Epithelial cell of prostate (primary cell): ENCODE results near the gene THBD.

Experiments used
- DNase-seq: peaks from one replicate; pipeline ENCODE4 v3.0.0-alpha.2; 2011; ENCODE audit warnings: low read depth, low spot score
- H3K27ac ChIP-seq: fragments of 450-650 bp; 2 replicates; pipeline ENCODE4 v1.5.1; 2017; ENCODE audit warnings: mild to moderate bottlenecking

THBD gene

GRCh38 chr20:23049201-23050075 is at the start of gene THBD:
THBD (minus strand) TSS chr20:23049672; CDS start chr20:23049504, 168 bp downstream.
- peak within 1 kb of the TSS; percentile 87 for H3K27ac ChIP-seq
- no peak for DNase-seq

DNA sequence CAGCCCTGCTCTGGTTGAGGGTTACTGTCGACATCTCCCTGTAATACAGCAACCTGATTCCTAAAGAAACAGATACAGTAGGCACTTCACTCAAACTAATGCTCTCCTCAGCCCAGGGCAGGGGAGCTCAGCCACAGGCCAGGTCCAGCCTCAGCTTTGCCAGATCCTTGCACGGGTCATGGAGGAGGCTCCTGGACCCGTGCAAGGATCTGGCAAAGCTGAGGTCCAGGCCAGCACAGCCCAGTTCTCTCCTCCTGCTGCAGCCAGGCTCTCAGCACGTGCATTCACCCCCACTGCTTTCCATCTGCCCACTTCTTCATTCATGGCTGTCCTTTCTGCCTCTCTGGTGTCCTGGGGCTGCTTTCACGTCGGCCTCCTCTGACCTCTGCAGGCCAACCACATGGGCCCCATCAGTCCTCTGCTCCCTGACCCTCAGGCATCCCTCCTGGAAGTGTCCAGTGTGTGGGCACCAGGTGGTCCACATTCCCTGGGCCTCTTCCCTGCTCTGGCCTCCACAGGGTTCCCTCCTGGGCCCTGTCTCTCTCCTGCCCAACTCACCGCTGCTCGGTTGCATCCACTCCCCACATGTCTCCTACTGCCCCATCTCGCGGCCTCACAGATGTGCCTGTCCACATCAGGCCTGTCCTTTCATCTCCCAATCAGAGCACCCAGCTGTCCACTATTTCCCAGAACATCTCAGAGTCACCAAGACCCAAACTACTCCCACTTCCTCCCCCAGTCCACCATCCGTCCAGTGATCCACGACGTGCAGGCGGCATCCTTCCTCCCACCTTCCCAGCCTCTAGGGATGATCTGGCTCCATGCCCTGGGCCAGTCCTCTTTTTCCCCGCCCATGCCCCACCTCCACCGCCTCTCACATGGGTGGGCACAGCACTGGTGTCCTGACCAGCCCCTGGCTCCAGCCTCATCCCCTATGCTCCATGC is 48.4 kb upstream of the THBD start:
- DNase-seq, result no peak
- H3K27ac ChIP-seq, result peak overlapping the region; percentile 85

- H3K27ac ChIP-seq, result peak overlapping the region; percentile 85
Observed at GRCh38 chr20:23096986-23097520, 47.6 kb upstream of the THBD start.

DNA sequence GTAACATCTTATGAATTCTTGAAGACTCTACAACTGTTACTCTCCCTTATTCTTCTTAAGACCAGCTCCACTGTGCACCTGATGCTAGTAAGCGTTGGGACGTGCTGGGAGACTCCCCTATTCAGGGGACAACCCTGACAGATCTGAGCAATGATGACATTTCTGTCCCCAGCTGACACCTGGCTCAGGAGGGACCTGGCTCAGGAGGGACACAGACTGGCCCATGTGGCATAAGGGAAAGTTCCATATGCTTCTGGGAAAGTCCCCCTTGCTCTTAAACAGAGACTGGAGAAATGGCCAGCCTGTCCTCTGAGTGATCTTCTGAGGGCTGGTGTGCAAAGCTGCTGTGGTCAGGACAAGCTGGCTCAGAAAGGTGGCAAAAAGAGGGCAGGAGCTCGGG is 46.6 kb upstream of the THBD start:
- no peak for DNase-seq
- peak overlapping the region; percentile 85 for H3K27ac ChIP-seq

More at GRCh38 chr20:23096986-23097520, 47.6 kb upstream of the THBD start:
- peak; percentile 95 for DNase-seq

DNA sequence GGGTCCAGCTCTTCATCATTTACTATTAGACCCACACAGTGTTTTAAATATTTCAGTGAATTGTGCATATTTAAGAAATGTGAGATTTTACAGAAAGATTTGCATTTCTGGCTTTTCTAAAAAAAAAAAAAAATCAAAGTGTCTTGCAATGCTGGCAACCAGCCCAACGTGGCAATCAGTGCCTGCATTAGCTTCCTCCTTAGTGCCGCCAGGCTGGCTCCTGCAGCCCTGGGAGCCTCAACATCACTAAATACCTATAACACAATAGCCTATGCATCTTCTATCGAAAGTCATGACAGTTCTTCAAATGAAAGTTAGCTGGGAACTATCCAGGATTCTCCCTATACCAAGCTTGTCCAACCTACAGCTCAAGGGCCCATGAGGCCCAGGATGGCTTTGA is 46.0 kb upstream of the THBD start:
- peak overlapping the region; percentile 85 for H3K27ac ChIP-seq
- DNase-seq, result no peak

DNA sequence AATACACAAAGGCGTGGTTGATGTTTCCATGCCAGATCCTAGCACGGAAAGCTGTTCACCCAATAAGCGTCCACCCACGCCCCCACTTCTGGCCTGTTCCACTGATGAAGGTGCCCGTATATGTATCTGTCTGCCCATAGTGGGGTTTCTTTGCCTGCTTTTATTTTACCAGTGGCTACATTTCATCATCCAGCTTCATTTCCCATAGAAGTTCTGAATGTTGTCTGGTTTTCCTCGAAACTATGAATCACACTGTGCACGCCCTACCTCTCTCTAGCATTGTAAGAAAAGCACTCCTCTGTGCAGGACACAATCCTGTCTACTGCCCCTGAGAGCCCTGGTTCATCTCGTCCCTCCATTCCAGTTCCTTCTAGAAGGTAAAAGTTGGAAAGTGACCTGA is 45.5 kb upstream of the THBD start:
- H3K27ac ChIP-seq, result peak overlapping the region; percentile 85
- peak; percentile 85 for DNase-seq

DNA sequence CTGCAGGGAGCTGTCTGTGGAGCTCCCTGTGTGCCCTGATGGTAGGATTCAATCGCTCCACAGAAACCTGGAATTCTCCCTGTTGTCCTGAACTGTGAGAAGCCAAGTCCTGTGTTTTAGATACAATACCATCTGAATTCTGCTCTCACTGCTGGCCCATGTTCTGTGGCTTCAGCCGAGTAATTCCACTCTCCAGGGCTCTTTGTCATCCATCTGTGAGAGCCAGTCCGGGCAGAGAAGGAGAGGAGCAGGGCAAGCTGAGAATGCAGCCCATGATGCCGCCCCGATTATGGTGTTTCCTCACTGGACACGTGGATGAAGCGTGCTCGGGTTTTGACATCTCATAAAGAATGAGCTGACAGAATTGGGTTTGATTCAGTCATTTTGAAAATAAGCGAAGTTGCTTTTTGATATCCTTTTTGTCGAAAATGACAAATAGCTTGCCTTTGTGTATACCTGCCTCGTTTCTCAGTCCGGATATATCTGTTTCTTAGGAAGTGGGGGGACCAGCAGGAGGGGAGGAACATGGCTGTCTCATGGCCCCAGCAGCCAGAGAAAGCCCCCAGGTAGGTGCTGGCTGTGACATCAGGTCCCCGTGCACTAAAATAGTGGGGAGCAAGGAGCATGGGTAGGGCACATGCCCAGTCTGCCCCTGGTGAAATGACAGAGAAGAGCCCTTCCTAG is 44.9 kb upstream of the THBD start:
- peak overlapping the region; percentile 85 for H3K27ac ChIP-seq
- no peak for DNase-seq

DNA sequence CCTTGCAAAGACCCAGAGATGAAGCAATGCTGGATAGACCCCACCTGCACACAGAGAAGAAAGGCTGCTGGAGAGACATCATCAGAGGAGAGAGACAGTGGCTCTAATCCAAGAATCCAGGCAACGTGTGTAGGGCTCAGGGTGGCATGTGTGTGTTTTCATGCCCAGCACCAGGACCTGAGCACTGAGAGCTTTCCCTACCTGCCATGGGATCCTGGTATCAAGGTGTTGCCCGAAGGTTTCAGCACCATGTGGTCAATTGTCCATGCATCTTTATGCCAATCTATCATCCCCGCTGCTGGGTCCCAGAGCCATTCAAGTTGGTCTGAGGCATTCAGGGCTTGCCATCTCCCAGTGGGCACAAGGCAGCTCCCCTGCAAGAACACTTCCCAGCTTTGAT is 44.1 kb upstream of the THBD start:
- H3K27ac ChIP-seq, result no peak overlapping the region
- no peak for DNase-seq

- H3K27ac ChIP-seq, result no peak overlapping the region
- DNase-seq, result no peak
Observed at GRCh38 chr20:23092861-23093495, 43.5 kb upstream of the THBD start.

- H3K27ac ChIP-seq, result no peak overlapping the region
- DNase-seq, result no peak
Observed at GRCh38 chr20:23092384-23092756, 42.9 kb upstream of the THBD start.

DNA sequence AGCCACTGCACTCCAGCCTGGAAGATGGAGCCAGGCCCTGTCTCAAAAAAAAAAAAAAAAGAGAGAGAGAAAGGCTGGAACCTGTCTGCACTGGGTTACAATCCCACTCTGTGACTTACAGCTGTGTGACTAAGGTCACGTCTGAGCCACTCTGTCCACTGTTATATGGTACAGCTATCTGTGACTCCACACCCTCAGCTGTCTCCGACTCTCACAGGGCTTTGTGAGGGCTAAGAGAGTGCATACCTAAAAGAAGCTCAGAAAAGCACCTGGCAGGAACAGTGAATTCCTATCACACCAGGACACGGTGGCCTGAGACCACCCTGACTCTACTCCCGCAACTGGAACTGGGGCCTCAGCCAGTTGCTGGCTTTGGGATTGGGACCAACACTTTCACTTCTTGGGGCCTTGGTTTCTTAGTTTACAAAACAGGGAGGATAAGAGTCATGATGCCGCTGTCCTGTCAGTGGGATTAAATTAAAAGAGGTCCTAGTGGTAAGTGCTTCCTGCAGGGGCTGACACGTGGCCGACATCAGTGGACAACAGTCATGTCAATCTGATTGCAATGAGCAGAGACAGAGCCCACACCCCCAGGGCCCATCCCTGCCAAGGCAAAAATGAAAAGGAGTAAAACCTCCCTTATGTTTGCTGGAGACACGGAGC is 42.4 kb upstream of the THBD start:
- H3K27ac ChIP-seq, result no peak overlapping the region
- no peak for DNase-seq

GRCh38 chr20:23090878-23091277 is 41.4 kb upstream of the THBD start:
- no peak overlapping the region for H3K27ac ChIP-seq
- no peak for DNase-seq

GRCh38 chr20:23090147-23090546 is 40.7 kb upstream of the THBD start:
- H3K27ac ChIP-seq, result no peak overlapping the region
- DNase-seq, result no peak

GRCh38 chr20:23088866-23089265 is 39.4 kb upstream of the THBD start:
- no peak overlapping the region for H3K27ac ChIP-seq
- no peak for DNase-seq

DNA sequence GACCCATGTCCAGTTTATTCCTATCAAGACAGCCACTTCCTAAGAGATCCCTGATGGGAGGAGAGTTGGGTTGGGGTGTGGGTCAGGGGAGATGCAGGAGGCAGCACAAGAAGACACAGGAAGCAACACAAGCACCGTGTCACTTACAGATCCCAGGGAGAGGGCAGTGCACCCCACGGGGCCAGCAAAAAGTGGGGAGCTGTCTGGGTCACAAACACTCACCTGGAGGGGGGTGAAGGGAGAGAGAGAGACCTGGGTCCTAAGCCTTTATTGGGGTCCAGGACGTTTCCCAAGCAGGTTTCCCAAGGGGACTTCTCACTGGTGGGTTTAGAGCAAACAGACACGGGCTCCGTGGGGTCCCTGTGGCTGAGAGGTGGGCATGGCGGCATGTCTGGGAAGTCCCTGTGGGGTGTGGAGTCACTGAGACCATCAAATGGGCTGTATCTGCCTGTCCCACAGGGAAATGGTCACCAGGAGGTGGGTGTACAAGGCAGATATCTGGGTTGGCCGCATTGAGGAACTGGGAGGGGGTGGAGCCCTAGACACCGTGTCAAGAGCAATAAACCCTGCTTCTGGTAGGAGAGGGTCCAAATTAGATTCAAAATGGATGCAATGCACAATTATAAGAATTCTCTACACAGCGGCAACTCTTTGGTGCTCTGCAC is 38.2 kb upstream of the THBD start:
- H3K27ac ChIP-seq, result no peak overlapping the region
- DNase-seq, result no peak

DNA sequence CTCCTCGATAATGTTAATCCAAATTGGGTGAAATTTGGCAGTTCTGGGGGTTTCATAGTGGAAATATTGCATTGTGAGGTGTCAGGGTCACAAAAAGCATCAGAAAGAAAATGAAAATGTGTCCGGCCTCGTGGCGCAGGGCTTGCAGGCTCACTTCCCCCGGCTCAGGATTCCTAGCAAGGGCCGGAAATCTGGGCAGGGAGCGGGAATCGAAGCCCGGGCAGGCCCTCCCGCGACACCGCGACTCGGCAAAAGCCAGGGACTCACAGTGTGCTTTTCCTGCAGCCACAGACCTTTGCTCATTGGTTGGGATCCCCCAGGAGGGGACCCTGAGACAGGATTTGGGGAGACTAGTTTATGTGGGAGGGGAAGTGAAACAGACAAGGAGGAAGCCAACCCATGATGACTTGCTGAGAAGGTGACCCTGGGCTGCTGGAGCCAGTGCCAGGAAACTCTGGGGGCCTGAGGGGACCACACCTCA is 37.5 kb upstream of the THBD start:
- DNase-seq, result no peak
- no peak overlapping the region for H3K27ac ChIP-seq

DNA sequence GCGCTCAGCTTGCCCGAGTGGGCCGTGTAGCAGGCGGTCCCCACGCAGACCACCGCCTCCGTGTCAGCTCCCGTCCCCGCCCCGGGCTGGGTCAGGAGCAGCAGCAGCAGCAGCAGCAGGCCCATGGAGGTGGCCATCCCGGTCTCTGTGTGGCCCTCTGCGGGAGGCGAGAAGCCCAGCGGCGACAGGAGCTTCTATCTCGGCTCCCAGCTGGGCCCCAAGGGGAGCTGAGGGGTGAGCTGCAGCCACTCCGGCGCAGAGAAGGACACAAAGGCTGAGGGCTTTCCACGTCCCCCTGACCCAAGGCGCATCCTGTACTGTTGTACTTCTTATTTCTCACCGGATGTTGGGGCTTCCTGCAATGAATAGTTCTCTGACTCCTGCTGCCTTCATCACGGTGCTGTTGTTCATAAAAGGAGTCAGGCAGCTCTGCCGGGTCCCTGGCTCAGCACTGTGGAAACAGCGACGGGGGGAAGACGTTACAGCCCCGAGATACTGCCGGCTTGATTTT is 36.6 kb upstream of the THBD start, which contains the start of gene CD93:
Gene CD93, minus strand, starts transcription at position 269 of the 511 bp plus-strand sequence. Its CDS starts 132 bp downstream, at position 137.
- DNase-seq, result no peak
- H3K27ac ChIP-seq, result no peak within 1 kb of the TSS

- DNase-seq, result no peak
- no peak overlapping the region for H3K27ac ChIP-seq
Observed at GRCh38 chr20:23085436-23086055, 36.1 kb upstream of the THBD start.
